ENCODE measurements around the gene DENND1A. TPM values are rescaled to one million over a fixed set of nuclear protein-coding genes. Genes with fewer than 3 reads are reported as not detected.

The DENND1A gene
- total RNA-seq, 2 donors from 2014 or later: 18.9 to 26.8 TPM

GRCh38 chr9:123361086-123361730 is 568.7 kb downstream of the DENND1A start:
- DNase-seq (ENCODE audit: low spot score): no peak
- H3K4me3 ChIP-seq: no peak overlapping the region
- H3K27me3 ChIP-seq (replicated peaks; ENCODE audit: insufficient read depth): no peaks in the 10 kb centered on the region
- no peaks in the 10 kb centered on the region for H3K4me1 ChIP-seq (replicated peaks)
- no peaks in the 10 kb centered on the region for H3K9me3 ChIP-seq
- intact Hi-C loops (cut with DNase I): no loop called here
- no peak overlapping the region for H3K27ac ChIP-seq
- WGBS: 64% methylated on average over 9 of the region's 10 CpGs
- no peak for TF ChIP-seq POLR2AphosphoS5 (IDR thresholded peaks at IDR 0.05)
- no peak for TF ChIP-seq CTCF (IDR thresholded peaks at IDR 0.05)
- TF ChIP-seq POLR2A (IDR thresholded peaks at IDR 0.05): no peak
- no peaks in the 10 kb centered on the region for H3K36me3 ChIP-seq

GRCh38 chr9:123360161-123361085 is 569.5 kb downstream of the DENND1A start:
- no peak for TF ChIP-seq POLR2A (IDR thresholded peaks at IDR 0.05)
- TF ChIP-seq CTCF (IDR thresholded peaks at IDR 0.05): no peak
- no peak for TF ChIP-seq POLR2AphosphoS5 (IDR thresholded peaks at IDR 0.05)
- Histone ChIP-seq H3K36me3 (no peaks in the 10 kb centered on the region), H3K27ac (no peak overlapping the region), H3K4me1 (replicated peaks) (no peaks in the 10 kb centered on the region), H3K9me3 (no peaks in the 10 kb centered on the region), H3K4me3 (no peak overlapping the region), H3K27me3 (replicated peaks; ENCODE audit: insufficient read depth) (no peaks in the 10 kb centered on the region)
- DNase-seq (ENCODE audit: low spot score): no peak
- WGBS: 47% methylated on average over 18 of the region's 22 CpGs
- intact Hi-C loops (cut with DNase I): no loop called here

- TF ChIP-seq POLR2A (IDR thresholded peaks at IDR 0.05): no peak
- no peak for TF ChIP-seq POLR2AphosphoS5 (IDR thresholded peaks at IDR 0.05)
- no peak for TF ChIP-seq CTCF (IDR thresholded peaks at IDR 0.05)
- Histone ChIP-seq H3K4me3 (no peak overlapping the region), H3K4me1 (replicated peaks) (no peaks in the 10 kb centered on the region), H3K36me3 (no peaks in the 10 kb centered on the region), H3K27ac (no peak overlapping the region), H3K27me3 (replicated peaks; ENCODE audit: insufficient read depth) (no peaks in the 10 kb centered on the region), H3K9me3 (no peaks in the 10 kb centered on the region)
- DNase-seq (ENCODE audit: low spot score): no peak
- intact Hi-C loops (cut with DNase I): loop anchor here (10.0 kb wide), 1 partner anchor 895 kb away; no protein-coding TSS in a partner anchor
- 56% methylated on average over 3 of the region's 3 CpGs for WGBS
Measured at GRCh38 chr9:123359546-123359945, 570.4 kb downstream of the DENND1A start.

GRCh38 chr9:123359106-123359505 is 570.8 kb downstream of the DENND1A start:
- no peak overlapping the region for H3K4me3 ChIP-seq
- no peaks in the 10 kb centered on the region for H3K9me3 ChIP-seq
- WGBS: 65% methylated on average over 2 of the region's 2 CpGs
- no peaks in the 10 kb centered on the region for H3K27me3 ChIP-seq (replicated peaks; ENCODE audit: insufficient read depth)
- H3K36me3 ChIP-seq: no peaks in the 10 kb centered on the region
- intact Hi-C loops (cut with DNase I): loop anchor here (10.0 kb wide), 1 partner anchor 894 kb away; no protein-coding TSS in a partner anchor
- H3K4me1 ChIP-seq (replicated peaks): no peaks in the 10 kb centered on the region
- no peak for TF ChIP-seq POLR2A (IDR thresholded peaks at IDR 0.05)
- TF ChIP-seq CTCF (IDR thresholded peaks at IDR 0.05): no peak
- no peak for TF ChIP-seq POLR2AphosphoS5 (IDR thresholded peaks at IDR 0.05)
- no peak for DNase-seq (ENCODE audit: low spot score)
- no peak overlapping the region for H3K27ac ChIP-seq
